Measurements from ENCODE around the gene PRSS56.
"Not testable (repeated sequence)": the region's sequence is repeated elsewhere in the genome, so short reads cannot be mapped to it uniquely, and the experiment has no call there.

PRSS56 gene

GRCh38 chr2:232556426-232556825 is 36.2 kb downstream of the PRSS56 start:
- Histone ChIP-seq H3K36me3 (replicated peaks) (peaks cover 32% of the 10 kb centered on the region), H3K27me3 (ENCODE audit: low read depth) (no peaks in the 10 kb centered on the region), H3K4me3 (no peak overlapping the region), H3K9me3 (no peaks in the 10 kb centered on the region), H3K4me1 (peaks cover 5% of the 10 kb centered on the region)
- in situ Hi-C loops (cut with MboI; ENCODE audit: low sequenced_read_pairs) = no loop called here
- DNase-seq (ENCODE audit: low spot score in 2 of 2) = no peak

DNA sequence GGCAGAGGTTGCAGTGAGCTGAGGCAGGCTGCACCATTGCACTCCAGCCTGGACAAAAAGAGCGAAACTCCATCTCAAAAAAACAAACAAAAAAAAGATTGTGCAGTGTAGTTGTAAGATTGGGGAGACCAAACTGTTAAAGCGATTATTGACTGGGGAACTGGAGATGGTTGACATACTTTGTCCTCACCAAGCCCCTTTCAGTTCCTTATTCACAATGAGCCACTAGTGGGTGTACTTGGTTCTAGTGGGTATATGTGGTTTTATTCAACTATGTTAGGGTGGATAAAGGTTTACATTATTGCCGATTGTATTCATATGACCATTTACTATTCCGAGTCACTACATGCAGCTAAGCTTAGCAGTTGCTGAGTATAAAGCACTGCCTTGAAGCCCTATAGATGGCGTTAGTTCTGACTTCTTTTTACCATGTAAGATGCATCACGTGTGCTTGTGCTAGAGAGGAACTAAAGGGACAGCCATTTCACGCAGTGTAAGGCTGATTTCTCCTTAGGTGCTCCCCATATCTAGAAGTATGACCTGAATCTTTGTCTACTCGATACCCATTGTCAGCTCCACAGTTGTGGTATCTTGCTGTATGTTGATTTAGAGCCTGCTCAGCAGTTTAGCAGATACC is 42.4 kb downstream of the PRSS56 start:
- in situ Hi-C loops (cut with MboI; ENCODE audit: low sequenced_read_pairs) = no loop called here
- Histone ChIP-seq H3K4me3 (no peak overlapping the region), H3K36me3 (replicated peaks) (peaks cover 62% of the 10 kb centered on the region), H3K9me3 (no peaks in the 10 kb centered on the region), H3K27me3 (ENCODE audit: low read depth) (no peaks in the 10 kb centered on the region), H3K4me1 (no peaks in the 10 kb centered on the region)
- no peak for DNase-seq (ENCODE audit: low spot score in 2 of 2)

GRCh38 chr2:232563580-232563979 is 43.4 kb downstream of the PRSS56 start:
- in situ Hi-C loops (cut with MboI; ENCODE audit: low sequenced_read_pairs) = no loop called here
- H3K36me3 ChIP-seq (replicated peaks) = peaks cover 65% of the 10 kb centered on the region

GRCh38 chr2:232567721-232568120 is 47.5 kb downstream of the PRSS56 start:
- Histone ChIP-seq H3K36me3 (replicated peaks) (peaks cover 73% of the 10 kb centered on the region), H3K9me3 (no peaks in the 10 kb centered on the region), H3K4me1 (no peaks in the 10 kb centered on the region), H3K4me3 (no peak overlapping the region), H3K27me3 (ENCODE audit: low read depth) (no peaks in the 10 kb centered on the region)
- in situ Hi-C loops (cut with MboI; ENCODE audit: low sequenced_read_pairs) = no loop called here
- DNase-seq (ENCODE audit: low spot score in 2 of 2) = no peak

More at GRCh38 chr2:232563580-232563979, 43.4 kb downstream of the PRSS56 start:
- H3K27me3 ChIP-seq (ENCODE audit: low read depth) = no peaks in the 10 kb centered on the region
- H3K4me3 ChIP-seq = no peak overlapping the region
- no peaks in the 10 kb centered on the region for H3K9me3 ChIP-seq
- DNase-seq (ENCODE audit: low spot score in 2 of 2) = no peak
- H3K4me1 ChIP-seq = no peaks in the 10 kb centered on the region

DNA sequence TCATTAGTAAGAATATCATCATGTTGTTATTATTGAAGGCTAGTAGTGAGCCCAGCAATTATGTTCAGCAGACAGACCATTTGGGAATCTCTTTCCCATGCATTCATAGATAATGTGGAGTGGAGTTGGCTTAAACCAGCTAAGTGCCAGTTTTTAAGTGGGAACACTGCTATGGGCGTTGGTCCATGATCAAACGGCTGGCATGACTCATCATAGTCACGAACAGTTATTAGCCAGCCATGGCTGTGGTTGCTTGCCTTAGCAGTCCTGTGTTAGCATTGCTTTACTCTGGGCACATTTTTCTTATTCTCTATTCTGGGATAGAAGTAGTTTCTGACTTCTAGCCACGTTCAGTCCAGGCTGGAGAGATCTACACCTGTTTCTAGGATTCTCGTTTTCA is 48.0 kb downstream of the PRSS56 start:
- no peak overlapping the region for H3K4me3 ChIP-seq
- in situ Hi-C loops (cut with MboI; ENCODE audit: low sequenced_read_pairs) = no loop called here
- no peaks in the 10 kb centered on the region for H3K9me3 ChIP-seq
- no peaks in the 10 kb centered on the region for H3K4me1 ChIP-seq
- DNase-seq (ENCODE audit: low spot score in 2 of 2) = no peak
- H3K36me3 ChIP-seq (replicated peaks) = peaks cover 77% of the 10 kb centered on the region
- H3K27me3 ChIP-seq (ENCODE audit: low read depth) = no peaks in the 10 kb centered on the region

- Histone ChIP-seq H3K4me1 (no peaks in the 10 kb centered on the region), H3K27me3 (ENCODE audit: low read depth) (no peaks in the 10 kb centered on the region), H3K9me3 (no peaks in the 10 kb centered on the region), H3K4me3 (no peak overlapping the region), H3K36me3 (replicated peaks) (peaks cover 71% of the 10 kb centered on the region)
- in situ Hi-C loops (cut with MboI; ENCODE audit: low sequenced_read_pairs) = no loop called here
- no peak for DNase-seq (ENCODE audit: low spot score in 2 of 2)
Measured at GRCh38 chr2:232569541-232569940, 49.4 kb downstream of the PRSS56 start.

DNA sequence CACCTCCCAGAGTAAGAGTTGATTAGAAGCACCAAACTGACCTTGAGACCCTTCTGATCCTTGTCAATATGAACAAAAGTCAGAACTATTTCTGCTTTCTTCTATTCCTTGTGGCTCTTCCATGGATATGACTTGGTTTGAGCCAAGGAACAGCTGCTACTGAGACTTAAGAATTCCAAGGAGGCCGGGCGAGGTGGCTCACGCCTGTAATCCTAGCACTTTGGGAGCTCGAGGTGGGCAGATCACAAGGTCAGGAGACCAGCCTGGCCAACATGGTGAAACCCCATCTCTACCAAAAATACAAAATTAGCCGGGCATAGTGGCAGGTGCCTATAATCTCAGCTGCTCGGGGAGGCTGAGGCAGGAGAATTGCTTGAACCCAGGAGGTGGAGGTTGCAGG is 50.3 kb downstream of the PRSS56 start:
- DNase-seq (ENCODE audit: low spot score in 2 of 2); H3K4me3 ChIP-seq; H3K9me3 ChIP-seq; H3K4me1 ChIP-seq; in situ Hi-C loops (cut with MboI; ENCODE audit: low sequenced_read_pairs); H3K27me3 ChIP-seq (ENCODE audit: low read depth): not testable (repeated sequence)
- H3K36me3 ChIP-seq (replicated peaks) = peaks cover 64% of the 10 kb centered on the region

GRCh38 chr2:232571026-232571474 is 50.9 kb downstream of the PRSS56 start:
- Histone ChIP-seq H3K9me3 (no peaks in the 10 kb centered on the region), H3K4me3 (no peak overlapping the region), H3K27me3 (ENCODE audit: low read depth) (no peaks in the 10 kb centered on the region), H3K36me3 (replicated peaks) (peaks cover 60% of the 10 kb centered on the region), H3K4me1 (no peaks in the 10 kb centered on the region; the same call in 1 of the 2 replicates)
- in situ Hi-C loops (cut with MboI; ENCODE audit: low sequenced_read_pairs) = no loop called here
- no peak for DNase-seq (ENCODE audit: low spot score in 2 of 2)

DNA sequence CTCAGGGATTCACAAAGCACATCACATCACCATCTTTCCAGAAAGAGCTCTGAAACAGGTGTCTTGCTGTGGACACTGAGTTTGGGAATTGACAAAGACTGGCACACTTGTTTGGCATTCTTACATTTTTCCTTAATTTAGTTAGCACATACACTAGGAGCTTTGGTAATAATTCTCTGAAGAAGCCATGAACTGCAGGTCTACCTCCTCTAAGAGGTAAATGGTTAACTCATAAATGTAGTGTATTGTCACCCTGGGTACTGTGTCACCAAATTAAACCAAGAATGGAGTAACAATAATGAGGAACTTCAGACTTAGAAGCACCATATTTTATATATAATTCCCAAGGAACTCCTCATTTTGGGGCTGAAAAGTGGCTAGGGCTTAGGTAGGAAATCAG is 52.9 kb downstream of the PRSS56 start:
- Histone ChIP-seq H3K9me3 (no peaks in the 10 kb centered on the region), H3K36me3 (replicated peaks) (peaks cover 44% of the 10 kb centered on the region), H3K4me3 (no peak overlapping the region), H3K4me1 (no peaks in the 10 kb centered on the region; the same call in 1 of the 2 replicates), H3K27me3 (ENCODE audit: low read depth) (no peaks in the 10 kb centered on the region)
- in situ Hi-C loops (cut with MboI; ENCODE audit: low sequenced_read_pairs) = no loop called here
- DNase-seq (ENCODE audit: low spot score in 2 of 2) = no peak

DNA sequence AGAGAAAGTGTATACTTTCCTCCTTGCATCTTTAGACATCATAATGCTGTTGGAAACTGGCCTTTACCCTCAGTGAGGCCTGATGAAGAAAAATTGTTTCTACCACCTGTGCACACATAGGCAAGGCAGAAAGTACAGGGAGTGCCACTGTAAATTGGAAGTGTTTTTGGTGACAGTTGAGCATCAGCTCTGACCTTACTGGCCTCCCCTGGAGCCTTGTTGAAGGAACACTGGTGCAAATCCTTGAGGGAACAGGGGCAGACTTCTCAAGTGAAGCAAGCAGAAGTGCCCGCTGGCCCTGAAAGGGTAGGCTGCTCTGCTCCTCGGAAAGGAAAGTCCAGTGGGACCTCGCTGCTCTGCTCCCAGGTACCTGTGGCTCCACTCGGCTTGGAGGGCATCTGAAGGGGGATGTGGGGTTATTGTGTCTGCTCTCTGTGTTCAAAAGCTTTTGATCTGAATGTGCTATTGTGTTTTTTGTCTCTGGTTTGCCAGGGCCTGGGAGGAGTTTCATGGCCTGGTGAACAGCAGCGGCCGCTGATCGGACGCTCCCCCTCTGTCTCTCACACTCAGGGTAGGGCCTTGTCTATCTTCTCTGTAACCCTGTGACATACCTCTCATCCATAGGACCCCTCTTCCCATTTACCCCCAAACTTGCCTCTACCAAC is 53.7 kb downstream of the PRSS56 start:
- DNase-seq (ENCODE audit: low spot score in 2 of 2) = no peak
- H3K27me3 ChIP-seq (ENCODE audit: low read depth) = no peaks in the 10 kb centered on the region
- no peak overlapping the region for H3K4me3 ChIP-seq
- H3K36me3 ChIP-seq (replicated peaks) = peaks cover 35% of the 10 kb centered on the region
- in situ Hi-C loops (cut with MboI; ENCODE audit: low sequenced_read_pairs) = no loop called here
- no peaks in the 10 kb centered on the region; the same call in 1 of the 2 replicates for H3K4me1 ChIP-seq
- H3K9me3 ChIP-seq = no peaks in the 10 kb centered on the region

- in situ Hi-C loops (cut with MboI; ENCODE audit: low sequenced_read_pairs) = no loop called here
- Histone ChIP-seq H3K36me3 (replicated peaks) (peaks cover 28% of the 10 kb centered on the region), H3K4me1 (no peaks in the 10 kb centered on the region; the same call in 1 of the 2 replicates), H3K27me3 (ENCODE audit: low read depth) (no peaks in the 10 kb centered on the region), H3K4me3 (no peak overlapping the region), H3K9me3 (no peaks in the 10 kb centered on the region)
- DNase-seq (ENCODE audit: low spot score in 2 of 2) = no peak
Measured at GRCh38 chr2:232574674-232575403, 54.7 kb downstream of the PRSS56 start.
